GM03348 (cell line): Measurements from ENCODE around the gene C9orf153.
A peak's percentile ranks its signal among the peaks of the same experiment; 100 is the strongest.
"Not testable (repeated sequence)": the region's sequence is repeated elsewhere in the genome, so short reads cannot be mapped to it uniquely, and the experiment has no call there.

ENCODE experiments used
- DNase-seq: peaks from one replicate; pipeline ENCODE4 v3.0.0; 2012; ENCODE audit warnings: low spot score

The C9orf153 gene

DNA sequence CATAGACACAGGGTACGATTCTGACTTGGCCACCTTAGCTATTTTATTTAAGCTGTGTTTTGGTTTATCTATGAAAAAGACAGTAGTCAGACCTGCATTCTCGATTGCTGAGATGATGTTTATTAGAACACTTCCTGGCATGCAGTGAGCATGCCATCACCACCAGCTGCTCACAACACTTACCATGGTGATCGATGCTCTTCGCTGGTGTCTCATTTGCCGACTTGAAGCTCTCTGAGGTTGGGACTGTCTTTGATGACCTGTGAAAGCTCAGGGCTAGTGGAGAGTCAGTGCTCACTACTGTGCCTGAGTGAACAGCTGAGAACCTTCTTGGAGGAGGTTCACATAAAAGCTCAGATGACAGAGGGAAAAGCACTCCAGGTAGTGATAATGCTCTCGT is 4.4 kb upstream of the C9orf153 start:
- no peak for DNase-seq

DNA sequence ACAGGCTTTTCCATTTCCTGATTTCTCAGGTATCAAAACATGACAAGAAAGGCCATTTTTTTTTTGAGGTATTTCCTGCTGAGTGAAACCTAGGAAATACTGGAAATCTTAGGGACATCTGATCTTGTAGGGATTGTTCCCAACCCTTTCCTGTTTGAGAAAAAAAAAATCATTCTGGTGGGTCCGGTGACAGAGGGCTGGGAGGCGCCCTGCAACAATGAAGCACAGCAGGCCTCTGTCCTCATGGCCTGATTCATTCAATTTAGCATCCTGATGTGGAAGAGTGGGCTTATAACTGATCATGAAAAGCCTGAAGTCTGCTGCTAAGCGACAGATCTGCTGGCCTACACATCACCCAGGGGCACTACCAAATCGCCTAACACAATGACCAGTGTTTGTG is 3.0 kb upstream of the C9orf153 start:
- DNase-seq: no peak

DNA sequence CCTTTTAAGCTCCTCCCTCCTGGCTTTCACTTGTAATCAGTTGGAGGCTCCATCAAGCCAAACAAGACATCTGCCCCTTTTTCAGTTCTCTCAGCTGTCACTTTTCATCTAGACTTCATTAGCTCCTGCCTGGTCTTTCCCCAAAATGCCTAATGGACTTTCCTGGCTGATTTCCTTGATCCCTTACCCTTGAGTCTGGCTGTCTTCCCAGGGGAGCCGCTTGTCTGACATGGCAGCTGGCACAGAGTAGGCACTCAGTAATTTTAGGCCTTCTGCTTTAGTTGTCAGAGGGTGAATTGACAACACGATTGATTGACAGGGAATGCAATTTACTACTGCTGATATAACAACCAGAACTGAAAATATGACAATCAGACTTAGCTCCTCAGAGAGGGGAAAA is 2.1 kb downstream of the C9orf153 start:
- no peak for DNase-seq

DNA sequence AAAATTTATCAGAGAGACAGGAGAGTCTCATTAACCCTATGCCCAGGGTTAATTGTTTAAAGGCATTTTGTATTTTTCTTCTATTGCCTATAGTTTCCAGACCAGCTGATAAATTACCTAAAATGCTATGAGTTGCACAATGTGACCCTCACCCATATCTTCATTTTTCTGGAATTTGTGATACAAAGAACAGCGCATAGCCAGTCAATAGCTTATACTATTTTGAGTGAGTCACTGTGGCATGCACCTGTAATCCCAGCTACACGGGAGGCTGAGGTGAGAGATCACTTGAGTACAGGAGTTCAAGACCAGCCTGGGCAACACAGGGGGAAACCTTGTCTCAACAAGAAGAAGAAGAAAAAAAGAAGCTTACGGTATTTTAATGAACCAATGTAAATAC is 2.8 kb downstream of the C9orf153 start:
- no peak for DNase-seq

DNA sequence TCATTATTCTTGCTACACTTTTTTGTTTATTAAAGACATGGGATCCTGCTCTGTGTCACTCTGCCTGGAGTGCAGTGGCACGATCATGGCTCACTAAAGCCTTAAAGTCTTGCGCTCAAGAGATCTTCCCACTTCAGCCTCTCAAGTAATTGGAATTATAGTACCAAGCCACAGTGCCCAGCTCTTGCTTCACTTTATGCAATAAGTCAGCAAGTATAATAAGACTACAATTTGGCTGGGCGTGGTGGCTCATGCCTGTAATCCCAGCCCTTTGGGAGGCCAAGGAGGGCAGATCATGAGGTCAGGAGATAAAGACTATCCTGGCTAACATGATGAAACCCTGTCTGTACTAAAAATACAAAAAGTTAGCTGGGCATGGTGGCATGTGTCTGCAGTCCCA is 5.9 kb downstream of the C9orf153 start:
- no peak for DNase-seq

DNA sequence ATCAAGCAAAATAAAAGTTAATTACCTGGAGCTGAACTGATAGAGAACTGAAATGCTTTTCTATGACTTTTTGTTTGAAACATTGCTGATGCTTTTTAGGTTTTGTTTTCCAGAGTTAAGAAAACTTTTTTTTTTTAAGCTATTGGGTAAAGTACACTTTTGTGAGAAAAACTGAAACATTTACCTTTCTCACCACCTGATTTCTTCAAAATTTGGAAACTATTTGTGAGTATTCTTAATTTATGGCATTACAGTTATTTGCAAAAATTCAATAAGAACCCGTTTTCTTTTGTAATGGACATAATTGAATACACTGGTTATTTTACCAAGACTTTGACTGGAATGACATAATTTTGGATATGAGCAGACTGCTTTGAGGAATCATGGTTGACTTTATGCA is 6.6 kb downstream of the C9orf153 start:
- no peak for DNase-seq

DNA sequence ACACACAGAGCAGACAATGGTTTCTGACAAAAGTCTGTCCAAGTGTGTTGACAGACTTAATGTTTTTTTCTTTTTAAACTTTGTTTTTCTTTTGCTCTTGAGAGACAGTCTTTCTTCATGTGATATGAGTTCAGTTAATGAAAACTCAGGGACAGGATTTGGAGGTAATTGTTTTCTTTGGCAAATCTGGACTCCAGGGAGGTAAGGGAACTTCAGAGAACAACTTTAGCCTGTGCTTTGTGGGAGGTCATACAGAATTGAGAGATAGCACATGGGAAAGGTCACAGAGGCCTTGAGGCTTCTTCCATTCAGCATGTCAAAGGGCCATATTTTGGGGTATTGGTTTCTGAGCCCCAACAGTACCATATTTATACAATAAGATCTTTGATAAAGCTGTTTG is 9.3 kb downstream of the C9orf153 start:
- DNase-seq: no peak

DNA sequence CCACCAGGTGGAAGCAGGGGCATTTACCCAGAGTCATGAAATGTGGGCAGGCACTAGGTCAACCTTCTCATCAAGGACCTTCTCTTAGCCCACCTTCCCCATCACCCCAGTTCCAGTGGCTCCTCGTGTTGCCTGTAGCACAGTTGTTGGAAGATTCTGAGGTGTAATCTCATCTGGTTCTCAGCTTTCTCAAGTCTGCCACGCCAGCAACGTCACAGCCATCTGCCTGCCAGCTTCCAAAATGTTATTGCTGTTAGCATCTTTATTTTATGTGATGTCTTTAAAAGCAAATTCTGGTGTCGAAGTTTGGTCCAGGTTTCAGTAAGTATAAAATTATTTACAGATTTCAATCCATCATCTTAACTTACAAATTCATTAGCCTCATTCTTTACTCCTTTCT is 10.7 kb downstream of the C9orf153 start:
- DNase-seq: no peak

DNA sequence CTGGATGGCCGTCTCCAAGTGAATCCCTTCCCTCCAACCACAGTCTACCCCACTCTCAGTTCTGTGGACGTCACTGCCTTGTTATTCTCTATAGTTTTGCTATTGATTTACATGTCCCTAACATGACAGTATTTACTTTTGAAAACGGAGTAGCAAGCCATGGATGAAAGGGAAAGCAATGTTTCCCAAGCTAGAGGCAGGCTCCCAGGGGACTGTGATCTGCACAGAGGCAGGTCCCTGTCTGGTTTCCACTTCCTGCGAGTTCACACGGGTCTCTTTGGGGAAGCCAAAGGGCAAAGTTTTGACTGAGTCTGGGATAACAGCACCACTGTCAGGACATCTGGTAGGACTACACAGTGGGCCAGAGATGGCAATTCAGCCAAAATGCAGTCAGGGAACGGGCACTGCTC is 12.7 kb downstream of the C9orf153 start:
- peak; percentile 24 for DNase-seq

DNA sequence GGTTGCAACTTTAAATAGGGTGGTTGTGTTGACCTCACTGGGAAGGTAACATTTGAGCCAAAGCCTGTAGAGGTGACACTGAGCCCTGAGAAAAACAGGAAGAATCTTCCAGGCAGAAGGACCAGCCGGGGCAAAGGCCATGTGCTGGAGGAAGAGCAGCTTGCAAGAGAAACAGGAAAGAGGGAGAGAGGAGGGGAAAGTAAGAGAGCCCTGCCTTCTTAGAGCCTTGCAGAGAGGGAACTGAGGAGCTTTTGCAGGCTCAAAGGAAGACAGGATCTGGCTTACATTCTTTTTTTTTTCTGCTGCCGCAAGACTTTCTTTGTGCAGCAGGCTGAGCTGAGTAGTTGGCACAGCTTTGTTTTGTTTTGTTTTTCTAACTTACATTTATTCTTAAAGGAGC is 17.4 kb downstream of the C9orf153 start:
- DNase-seq: no peak

DNA sequence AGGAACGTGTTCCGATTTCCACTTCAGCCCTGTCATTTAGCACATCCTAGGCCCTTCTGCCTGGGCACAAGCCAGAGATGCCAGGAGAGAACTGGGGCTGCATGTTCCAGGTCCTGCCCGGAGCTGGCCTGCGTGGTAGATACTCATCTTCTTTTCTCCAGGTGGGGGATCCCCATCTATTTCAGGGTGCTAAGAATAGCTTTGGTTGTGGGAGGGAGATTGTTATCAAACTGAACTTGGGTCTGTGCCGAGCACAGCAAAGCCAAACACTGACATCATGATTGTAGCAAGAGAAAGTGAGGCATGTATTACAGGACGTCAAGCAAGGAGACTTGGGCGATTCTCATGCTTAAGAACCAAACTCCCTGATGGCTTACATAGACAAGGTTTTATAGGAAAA is 18.2 kb downstream of the C9orf153 start:
- no peak for DNase-seq

DNA sequence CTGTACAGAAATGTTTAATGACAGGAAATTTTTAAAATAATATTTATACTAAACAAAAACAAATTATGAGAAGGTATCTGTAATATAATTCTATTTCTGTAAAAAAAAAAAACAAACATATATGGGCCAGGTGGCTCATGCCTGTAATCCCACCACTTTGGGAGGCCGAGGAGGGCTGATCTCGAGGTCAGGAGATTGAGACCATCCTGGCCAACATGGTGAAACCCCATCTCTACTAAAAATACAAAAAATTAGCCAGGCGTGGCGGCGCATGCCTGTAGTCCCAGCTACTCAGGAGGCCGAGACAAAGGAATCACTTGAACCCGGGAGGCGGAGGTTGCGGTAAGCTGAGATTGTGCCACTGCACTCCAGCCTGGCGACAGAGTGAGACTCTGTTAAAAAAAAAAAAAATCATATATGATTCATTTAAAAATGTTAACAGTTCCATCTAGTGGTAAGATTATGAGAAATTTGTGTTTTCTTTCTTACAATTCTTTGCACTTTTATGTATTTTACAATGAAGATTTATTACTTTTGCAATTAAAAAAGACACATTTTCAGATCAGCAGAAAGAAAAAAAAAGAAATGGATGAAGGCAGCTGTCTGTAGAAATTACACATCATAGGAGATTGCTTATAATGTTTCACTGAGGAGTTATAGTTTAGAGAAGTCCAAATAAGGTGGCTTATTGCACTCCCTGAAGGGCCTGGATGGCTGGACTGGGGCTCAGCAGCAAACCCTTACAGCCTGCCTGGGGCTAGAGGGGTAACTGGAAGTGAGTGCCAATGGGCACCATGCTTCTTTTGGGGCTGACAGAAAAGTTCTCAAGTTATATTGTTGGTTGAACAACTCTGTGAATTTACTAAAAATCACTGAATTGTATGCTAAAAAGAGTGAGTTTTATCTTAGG is 20.3 kb downstream of the C9orf153 start:
- DNase-seq: no peak

DNA sequence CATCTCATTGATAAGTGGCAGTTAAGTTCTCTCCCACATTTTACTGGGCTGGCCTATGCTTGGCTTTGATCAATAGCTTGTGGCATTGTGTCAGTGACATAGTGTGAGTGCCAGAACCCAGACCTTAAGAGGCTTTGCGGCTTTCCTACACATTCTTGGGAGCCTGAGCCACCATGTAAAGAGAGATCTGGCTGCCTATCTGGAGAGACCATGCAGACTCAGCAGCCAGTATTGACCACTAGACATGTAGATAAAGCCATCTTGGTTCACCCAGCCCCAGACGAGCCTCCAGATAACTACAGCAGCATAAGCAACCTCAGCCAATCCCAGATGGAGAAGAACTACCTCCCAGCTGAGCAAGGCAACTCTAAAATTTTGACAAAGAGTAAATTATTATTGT is 28.6 kb downstream of the C9orf153 start:
- no peak for DNase-seq

DNA sequence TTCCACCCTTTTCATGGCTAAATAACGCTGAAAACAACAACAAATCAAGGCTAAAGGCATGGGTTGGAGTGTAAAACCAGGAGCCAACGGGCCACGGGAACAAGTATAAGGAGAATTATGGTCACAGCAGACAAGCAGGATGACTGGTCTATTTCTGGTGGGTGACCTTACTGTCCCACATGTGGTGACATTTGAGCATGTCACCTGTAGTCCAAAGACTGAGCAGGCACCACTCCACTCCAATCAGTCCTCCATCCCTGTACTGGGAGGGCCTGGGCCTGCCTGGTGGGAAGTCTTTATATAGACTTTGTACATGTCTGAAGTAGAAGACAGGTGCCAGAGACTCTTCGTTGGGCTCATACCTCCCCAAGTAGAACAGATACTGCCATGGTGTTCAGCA is 36.8 kb downstream of the C9orf153 start:
- no peak for DNase-seq

DNA sequence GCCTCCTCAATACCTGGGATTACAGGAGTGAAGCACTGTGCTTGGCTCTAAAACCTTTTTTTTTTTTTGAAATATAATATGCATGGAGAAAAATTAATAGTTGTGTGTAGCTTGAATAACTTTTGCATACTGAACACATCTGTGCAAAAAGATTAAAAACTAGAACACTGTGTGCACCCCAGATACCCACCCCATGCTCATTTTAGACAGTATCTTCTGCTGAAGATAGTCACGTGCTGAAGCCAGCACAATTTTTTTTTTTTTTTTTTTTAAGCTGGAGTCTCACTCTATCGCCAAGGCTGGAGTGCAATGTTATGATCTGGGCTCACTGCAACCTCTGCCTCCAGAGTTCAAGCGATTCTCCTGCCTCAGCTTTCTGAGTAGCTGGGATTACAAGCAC is 39.9 kb downstream of the C9orf153 start:
- DNase-seq: no peak

DNA sequence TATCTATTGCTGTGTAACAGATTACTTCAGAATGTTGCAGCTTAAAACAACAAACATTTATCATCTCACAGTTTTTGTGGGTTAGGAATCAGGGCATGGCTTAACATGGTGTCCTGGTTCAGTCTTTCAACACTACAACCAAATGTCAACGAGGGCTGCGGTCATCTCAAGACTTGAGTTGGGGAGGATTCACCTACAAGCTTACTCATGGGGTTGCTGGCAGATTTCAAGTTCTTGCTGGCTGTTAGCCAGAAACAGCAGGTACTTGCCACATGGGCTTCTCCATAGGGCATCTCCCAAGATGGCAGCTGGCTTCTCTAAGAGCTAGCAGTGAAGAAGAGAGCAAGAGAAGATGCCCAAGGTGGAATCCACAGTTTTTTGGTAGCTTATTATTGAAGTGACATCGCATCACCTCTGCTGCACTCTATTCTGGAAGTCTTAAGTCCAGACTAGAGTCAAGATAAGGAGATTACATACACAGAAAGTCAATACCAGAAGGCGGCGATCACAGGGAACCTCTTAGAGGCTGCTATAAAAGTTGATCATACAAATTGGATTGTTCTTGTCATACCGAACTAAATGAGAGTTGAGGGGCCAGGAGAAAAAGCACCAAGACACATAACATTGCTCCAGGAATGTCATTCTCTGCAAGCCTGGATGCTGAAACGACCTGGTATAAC is 42.2 kb downstream of the C9orf153 start:
- no peak for DNase-seq

DNA sequence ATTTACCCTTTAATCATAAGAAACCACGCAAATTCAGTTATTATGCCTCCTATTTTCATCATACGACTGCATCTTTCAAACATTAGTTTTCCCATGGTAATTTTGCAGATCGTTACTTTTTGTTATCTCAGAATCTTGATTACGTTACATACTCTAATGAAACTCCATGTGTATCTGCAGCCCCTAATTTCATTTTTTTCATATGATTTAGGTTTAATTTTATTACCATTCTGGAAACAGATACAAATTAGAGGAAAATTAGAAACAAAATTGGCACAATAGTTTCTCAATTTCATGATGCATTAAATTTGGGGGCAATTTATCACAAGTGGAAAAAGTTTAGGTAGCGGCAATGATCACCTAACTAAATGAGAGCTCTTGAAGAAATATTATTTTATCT is 52.3 kb downstream of the C9orf153 start:
- DNase-seq: no peak

DNA sequence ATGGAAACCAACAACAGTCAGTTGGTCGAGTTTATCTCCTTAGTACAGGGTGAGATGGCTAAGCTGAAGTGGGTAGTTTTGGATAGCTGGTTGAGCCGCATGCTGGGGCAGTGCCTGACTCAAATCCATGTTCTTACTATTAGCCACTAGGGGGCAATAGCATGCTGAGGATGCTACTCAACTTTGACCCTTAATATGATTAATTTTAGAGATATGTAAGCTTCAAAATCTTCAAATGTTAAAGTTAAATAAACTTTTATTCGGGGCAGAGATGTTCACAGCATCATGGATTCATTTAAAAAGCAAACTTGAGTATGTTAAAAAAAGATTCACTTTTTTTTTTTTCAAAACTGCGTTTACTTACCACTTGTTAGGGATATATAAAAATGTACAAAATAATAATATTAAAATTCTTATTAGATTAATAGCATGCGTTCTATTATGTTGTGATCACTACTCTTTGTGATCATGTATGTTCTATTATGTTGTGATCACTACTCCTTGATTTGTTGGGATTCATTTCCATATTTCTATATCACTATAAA is 57.0 kb downstream of the C9orf153 start:
- peak; percentile 79 for DNase-seq

DNA sequence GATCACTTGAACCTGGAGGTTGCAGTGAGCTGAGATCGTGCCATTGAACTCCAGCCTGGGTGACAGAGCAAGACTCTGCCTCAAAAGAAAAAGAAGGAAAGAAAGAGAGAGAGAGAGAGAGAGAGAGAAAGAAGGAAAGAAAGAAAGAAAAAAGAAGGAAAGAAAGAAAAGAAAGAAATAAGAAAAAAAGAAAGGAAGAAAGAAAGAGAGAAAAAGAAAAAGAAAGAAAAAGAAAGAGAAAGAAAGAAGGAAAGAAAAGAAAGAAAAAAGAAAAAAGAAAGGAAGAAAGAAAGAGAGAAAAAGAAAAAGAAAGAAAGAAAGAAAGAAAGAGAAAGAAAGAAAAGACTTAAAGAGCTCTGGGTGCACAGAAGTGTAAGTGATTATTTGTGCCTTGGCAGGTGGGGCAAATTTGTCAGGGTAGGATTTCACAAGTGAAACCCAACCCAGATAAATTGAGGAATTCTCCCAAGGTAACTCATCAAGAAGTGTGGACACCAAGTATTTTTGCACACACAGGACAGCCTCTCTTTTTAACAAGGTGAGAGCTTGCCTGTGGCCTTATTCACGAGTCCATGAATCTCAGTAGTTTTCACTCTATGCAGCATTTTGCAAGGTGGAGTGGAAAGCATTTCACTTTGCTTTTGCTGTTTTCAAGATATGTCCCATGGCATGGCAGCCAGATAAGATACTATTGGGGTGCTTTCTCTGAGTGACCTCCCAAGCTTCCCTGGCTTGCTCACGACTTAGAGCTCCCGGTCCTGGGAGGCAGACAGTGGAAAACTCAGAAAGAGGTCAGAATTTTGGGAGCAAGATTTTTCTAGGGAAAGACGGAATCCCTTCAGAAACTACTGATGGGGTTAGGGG is 57.8 kb downstream of the C9orf153 start:
- no peak for DNase-seq

DNA sequence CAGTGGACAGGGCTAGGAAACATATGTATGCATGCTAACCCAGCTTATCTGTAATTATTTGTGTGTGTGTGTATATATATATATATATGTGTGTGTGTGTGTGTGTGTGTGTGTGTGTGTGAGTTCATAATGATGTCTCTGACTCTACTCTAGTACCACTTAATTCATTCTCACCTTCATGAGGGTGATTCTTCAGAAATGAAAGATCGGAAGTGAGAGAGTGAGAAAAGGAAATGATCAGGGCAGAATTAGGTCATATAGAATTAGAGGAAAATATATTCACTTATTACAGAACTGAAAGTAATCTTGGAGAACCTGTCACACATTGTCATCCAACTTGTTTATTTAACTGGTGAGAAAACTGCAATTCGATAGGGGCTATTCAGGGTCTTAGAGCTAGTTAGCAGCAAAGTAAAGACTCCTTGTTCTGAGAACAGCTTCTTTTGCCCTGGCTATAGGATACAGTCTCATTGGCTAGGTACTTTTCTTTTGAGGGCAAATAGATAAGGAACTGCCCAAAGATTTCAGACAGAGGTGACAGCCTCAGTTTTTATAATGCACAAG is 58.8 kb downstream of the C9orf153 start:
- no peak for DNase-seq

DNA sequence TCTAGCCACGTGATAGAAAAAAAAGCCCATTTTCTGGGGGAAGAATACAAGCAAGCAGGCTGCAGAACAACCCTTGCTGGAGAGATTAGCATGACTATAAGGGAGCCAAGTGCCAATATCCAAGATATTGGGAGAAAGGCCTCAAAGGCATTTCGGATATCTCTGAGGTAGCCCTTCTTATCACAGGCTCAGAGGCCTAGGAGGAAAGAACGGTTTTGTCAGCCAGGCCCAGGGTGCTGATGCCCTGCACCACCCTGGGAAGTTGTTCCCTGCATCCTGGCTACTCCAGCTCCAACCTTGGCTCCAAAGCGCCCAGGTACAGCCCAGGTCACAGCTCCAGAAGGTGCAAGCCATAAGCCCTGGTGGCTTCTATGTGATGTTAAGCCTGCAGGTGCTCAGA is 66.4 kb downstream of the C9orf153 start:
- DNase-seq: no peak

DNA sequence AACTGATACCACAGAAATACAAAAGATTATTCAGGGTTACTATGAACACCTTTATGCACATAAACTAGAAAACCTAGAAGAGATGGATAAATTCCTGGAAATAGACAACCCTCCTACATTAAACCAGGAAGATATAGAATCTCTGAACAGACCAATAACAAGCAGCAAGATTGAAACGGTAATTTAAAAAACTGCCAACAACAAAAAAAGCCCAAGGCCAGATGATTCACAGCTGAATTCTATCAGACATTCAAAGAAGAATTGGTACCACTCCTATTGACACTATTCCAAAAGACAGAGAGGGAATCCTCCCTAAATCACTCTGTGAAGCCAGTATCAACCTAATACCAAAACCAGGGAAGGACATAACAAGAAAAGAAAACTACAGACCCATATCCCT is 68.8 kb downstream of the C9orf153 start:
- DNase-seq: not testable (repeated sequence)
